Kidney (tissue), 14 donors: ENCODE data around the gene ST6GALNAC6. TPM values are rescaled to one million over a fixed set of nuclear protein-coding genes. Genes with fewer than 3 reads are reported as not detected.

Experiments used
- DNase-seq, 5 donors: peaks; one replicate each; pipeline ENCODE4 v3.0.0-alpha.2; 2013 to 2020
- FAIRE-seq: peaks from 2 replicates; lab custom pipeline; 2012; peaks lifted over from hg19 to GRCh38; lab: Jason Lieb, UNC
- H3K27ac ChIP-seq, 2 donors: one replicate each; pipeline ENCODE4 v1.7.0; 2013; ENCODE audit warnings: low read depth in 2 of 2, low read length in 2 of 2, inconsistent platforms in 1 of 2
- H3K27me3 ChIP-seq: one replicate; pipeline ENCODE4 v1.7.1; 2013; ENCODE audit warnings: low read length, inconsistent platforms; ENCODE audit not compliant: control insufficient read depth, insufficient read depth
- H3K36me3 ChIP-seq, 3 donors: one replicate each; pipeline versions ENCODE4 v1.7.0 to v1.7.1; 2013; ENCODE audit warnings: low read length in 3 of 3, control low read depth in 1 of 3, inconsistent platforms in 1 of 3; ENCODE audit not compliant: insufficient read depth in 3 of 3, control insufficient read depth in 2 of 3
- H3K4me1 ChIP-seq, 3 donors: one replicate each; pipeline versions ENCODE4 v1.7.0 to v1.7.1; 2013; ENCODE audit warnings: low read length in 3 of 3, inconsistent platforms in 1 of 3, low read depth in 1 of 3; ENCODE audit not compliant: control insufficient read depth in 2 of 3, insufficient read depth in 2 of 3
- H3K4me3 ChIP-seq, 3 donors: one replicate each; pipeline versions ENCODE4 v1.7.0 to v1.8.1; 2013; ENCODE audit warnings: low read length in 3 of 3, control low read depth in 1 of 3, inconsistent platforms in 1 of 3
- H3K9ac ChIP-seq, 3 donors: one replicate each; pipeline versions ENCODE4 v1.7.0 to v1.7.1; 2013; ENCODE audit warnings: low read length in 3 of 3, control low read depth in 1 of 3, inconsistent platforms in 1 of 3
- H3K9me3 ChIP-seq, 3 donors: one replicate each; pipeline versions ENCODE4 v1.7.0 to v1.7.1; 2013; ENCODE audit warnings: low read length in 3 of 3, control low read depth in 1 of 3, inconsistent platforms in 1 of 3; ENCODE audit not compliant: control insufficient read depth in 2 of 3, insufficient read depth in 1 of 3
- intact Hi-C: fragments of 100-400 bp; cut with DNase I; formaldehyde crosslinking; loops from one replicate; pipeline ENCODE4 v1.11.1; 2022
- polyA plus RNA-seq: library from polyadenylated mRNA; stranded (reverse); fragments of 350-450 nt; fragmentation: Illumina TruSeq; extraction: RNeasy Lipid Tissue Mini Kit (QIAGEN cat#74804); gene quantifications from one replicate; pipeline ENCODE4 v1.2.3, GENCODE V29; 2014; ENCODE audit warnings: low read depth, low replicate concordance; ENCODE audit not compliant: insufficient read depth
- total RNA-seq: library from RNA; stranded (reverse); fragmentation: NEBNext Ultra II Directional; extraction: Animal tissue kit (Norgen Biotek cat#: 25700); gene quantifications from one replicate; pipeline ENCODE4 v1.2.1, GENCODE V29; 2021
- TF ChIP-seq, protein P1 (sequence below): IDR thresholded peaks from 3 replicates; pipeline ENCODE4 v1.5.1; 2012; ENCODE audit warnings: mild to moderate bottlenecking, moderate library complexity, borderline replicate concordance; ENCODE audit not compliant: insufficient read depth; ENCODE audit errors: extremely low read depth
- donor health status: control.
- donor health status: control.
- donor health status: control.
- donor health status: control.
- donor health status: control.
- donor health status: DM: yes; HTN: yes; CAD: no.
- donor health status: Normal renal cell carcinoma (clear cell type).

Gene ST6GALNAC6
- total and polyA plus RNA-seq, 2 donors from 2014 or later: 74.6 to 75.0 TPM

- H3K4me1 ChIP-seq: peaks cover 2 to 35% (median 4%) of the 10 kb centered on the region in 3 donors
- H3K4me3 ChIP-seq: no peak overlapping the region
- no peaks in the 10 kb centered on the region for H3K36me3 ChIP-seq
- TF ChIP-seq, protein P1, sequence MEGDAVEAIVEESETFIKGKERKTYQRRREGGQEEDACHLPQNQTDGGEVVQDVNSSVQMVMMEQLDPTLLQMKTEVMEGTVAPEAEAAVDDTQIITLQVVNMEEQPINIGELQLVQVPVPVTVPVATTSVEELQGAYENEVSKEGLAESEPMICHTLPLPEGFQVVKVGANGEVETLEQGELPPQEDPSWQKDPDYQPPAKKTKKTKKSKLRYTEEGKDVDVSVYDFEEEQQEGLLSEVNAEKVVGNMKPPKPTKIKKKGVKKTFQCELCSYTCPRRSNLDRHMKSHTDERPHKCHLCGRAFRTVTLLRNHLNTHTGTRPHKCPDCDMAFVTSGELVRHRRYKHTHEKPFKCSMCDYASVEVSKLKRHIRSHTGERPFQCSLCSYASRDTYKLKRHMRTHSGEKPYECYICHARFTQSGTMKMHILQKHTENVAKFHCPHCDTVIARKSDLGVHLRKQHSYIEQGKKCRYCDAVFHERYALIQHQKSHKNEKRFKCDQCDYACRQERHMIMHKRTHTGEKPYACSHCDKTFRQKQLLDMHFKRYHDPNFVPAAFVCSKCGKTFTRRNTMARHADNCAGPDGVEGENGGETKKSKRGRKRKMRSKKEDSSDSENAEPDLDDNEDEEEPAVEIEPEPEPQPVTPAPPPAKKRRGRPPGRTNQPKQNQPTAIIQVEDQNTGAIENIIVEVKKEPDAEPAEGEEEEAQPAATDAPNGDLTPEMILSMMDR: no peak
- no peaks in the 10 kb centered on the region for H3K9me3 ChIP-seq
- H3K27me3 ChIP-seq: no peaks in the 10 kb centered on the region
- no peak overlapping the region for H3K9ac ChIP-seq
- intact Hi-C loops: no loop called here
- no peak for DNase-seq
- peak overlapping the region; percentile 76 to 90 for H3K27ac ChIP-seq
- FAIRE-seq: no peak
These were observed 36.2 kb downstream of the ST6GALNAC6 start for GRCh38 chr9:127863191-127863621.

- Histone ChIP-seq H3K27me3 (no peaks in the 10 kb centered on the region), H3K4me3 (no peak overlapping the region), H3K27ac (peak overlapping the region; percentile 76 to 90), H3K36me3 (no peaks in the 10 kb centered on the region), H3K9me3 (no peaks in the 10 kb centered on the region), H3K9ac (peak overlapping the region in 1 of 3 donors; percentile 47), H3K4me1 (peaks cover 2 to 40% (median 4%) of the 10 kb centered on the region in 3 donors)
- intact Hi-C loops: no loop called here
- TF ChIP-seq, protein P1: no peak
- DNase-seq (peak; percentile 58 to 94 (median 65)), FAIRE-seq (no peak)
These were observed 37.1 kb downstream of the ST6GALNAC6 start for GRCh38 chr9:127862075-127863011.

DNA sequence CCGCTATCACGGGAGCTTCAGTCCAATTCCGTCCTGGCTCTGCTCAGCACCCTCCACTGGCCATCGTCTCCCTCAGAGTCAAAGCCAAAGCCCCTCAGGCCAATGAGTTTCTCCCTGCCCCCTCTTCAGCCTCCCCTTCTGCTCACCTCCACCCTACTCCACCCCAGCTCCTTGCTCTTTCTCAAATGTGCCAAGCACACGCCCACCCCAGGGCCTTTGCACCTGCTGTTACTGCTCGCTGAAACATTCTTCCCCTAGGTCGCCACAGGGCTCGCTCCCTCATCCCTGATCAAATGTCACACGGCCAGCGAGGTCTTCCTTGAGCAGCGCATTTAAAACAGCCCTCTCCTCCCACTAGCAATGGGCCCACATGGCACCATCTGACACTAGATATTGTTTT lies 38.6 kb downstream of the ST6GALNAC6 start:
- Histone ChIP-seq H3K4me3 (no peak overlapping the region), H3K9me3 (no peaks in the 10 kb centered on the region), H3K36me3 (no peaks in the 10 kb centered on the region), H3K27ac (peak overlapping the region in 1 of 2 donors; percentile 11), H3K4me1 (peaks cover under 1 to 50% (median 4%) of the 10 kb centered on the region in 3 donors), H3K27me3 (no peaks in the 10 kb centered on the region), H3K9ac (no peak overlapping the region)
- intact Hi-C loops: no loop called here
- DNase-seq (no peak), FAIRE-seq (no peak)
- TF ChIP-seq, protein P1: no peak
